GM23248 (cell line): ENCODE measurements around the gene USP48. TPM values are rescaled to one million over a fixed set of nuclear protein-coding genes. Genes with fewer than 3 reads are reported as not detected.

Experiments
- DNase-seq: peaks from one replicate; pipeline ENCODE4 v3.0.0-alpha.2; 2015
- H2AFZ ChIP-seq: fragments of 200-600 bp; sonication (generic); 2 replicates; pipeline ENCODE4 v1.6.1; 2016; ENCODE audit warnings: antibody characterized with exemption
- H3F3A ChIP-seq: fragments of 200-600 bp; sonication (generic); 2 replicates; pipeline ENCODE4 v1.6.1; 2016; ENCODE audit warnings: mild to moderate bottlenecking, antibody characterized with exemption, mixed run types; ENCODE audit not compliant: insufficient read depth
- H3K27ac ChIP-seq: fragments of 200-600 bp; sonication (generic); 2 replicates; pipeline ENCODE4 v1.5.1; 2016; ENCODE audit warnings: mild to moderate bottlenecking
- H3K27me3 ChIP-seq: fragments of 200-600 bp; sonication (generic); replicated peaks from 2 replicates; pipeline ENCODE4 v1.6.1; 2016; ENCODE audit warnings: mild to moderate bottlenecking; ENCODE audit not compliant: insufficient read depth
- H3K36me3 ChIP-seq: fragments of 200-600 bp; sonication (generic); 2 replicates; pipeline ENCODE4 v1.6.1; 2016; ENCODE audit warnings: low read depth, mild to moderate bottlenecking
- H3K4me1 ChIP-seq: fragments of 200-600 bp; sonication (generic); 2 replicates; pipeline ENCODE4 v1.6.1; 2016; ENCODE audit warnings: mild to moderate bottlenecking; ENCODE audit not compliant: insufficient read depth
- H3K4me2 ChIP-seq: fragments of 200-600 bp; sonication (generic); one replicate; pipeline ENCODE4 v1.6.1; 2016; ENCODE audit warnings: mild to moderate bottlenecking; ENCODE audit not compliant: unreplicated experiment
- H3K4me3 ChIP-seq: fragments of 200-600 bp; sonication (generic); 2 replicates; pipeline ENCODE4 v1.5.1; 2016; ENCODE audit warnings: mild to moderate bottlenecking
- H3K79me2 ChIP-seq: fragments of 200-600 bp; sonication (generic); 2 replicates; pipeline ENCODE4 v1.6.1; 2016; ENCODE audit warnings: mild to moderate bottlenecking; ENCODE audit not compliant: insufficient read depth
- H3K9ac ChIP-seq: fragments of 200-600 bp; sonication (generic); 2 replicates; pipeline ENCODE4 v1.6.1; 2016; ENCODE audit warnings: mild to moderate bottlenecking
- H3K9me2 ChIP-seq: fragments of 200-600 bp; sonication (generic); 2 replicates; pipeline ENCODE4 v1.6.1; 2016; ENCODE audit warnings: mixed run types, mild to moderate bottlenecking, moderate library complexity; ENCODE audit not compliant: insufficient read depth
- H3K9me3 ChIP-seq: fragments of 200-600 bp; sonication (generic); one replicate; pipeline ENCODE4 v1.6.1; 2017; ENCODE audit warnings: low read depth
- H4K20me1 ChIP-seq: fragments of 200-600 bp; sonication (generic); 2 replicates; pipeline ENCODE4 v1.6.0; 2016; ENCODE audit not compliant: insufficient read depth
- EZH2 ChIP-seq: fragments of 200-600 bp; sonication (generic); IDR thresholded peaks from 2 replicates; pipeline ENCODE4 v1.6.1; 2018; ENCODE audit warnings: antibody characterized with exemption, mild to moderate bottlenecking; ENCODE audit not compliant: insufficient read depth, poor library complexity, severe bottlenecking
- EZH2phosphoT487 ChIP-seq: fragments of 200-600 bp; sonication (generic); IDR thresholded peaks from 2 replicates; pipeline ENCODE4 v1.6.1; 2018; ENCODE audit warnings: antibody characterized with exemption, moderate library complexity, mild to moderate bottlenecking, low read depth; ENCODE audit not compliant: insufficient read depth
- WGBS, 2 experiments: methylation state at CpG; one replicate each; pipeline ENCODE4 v1.1.6; 2015 to 2017; ENCODE audit warnings: low lambda C conversion rate in 2 of 2, low coverage in 1 of 2; ENCODE audit errors: missing lambda C conversion rate in 2 of 2; 5-methylcytosine and 5-hydroxymethylcytosine counted together
- in situ Hi-C: fragments of 300-500 bp; cut with MboI; formaldehyde crosslinking; loops from 2 replicates; pipeline ENCODE4 v1.15.0; 2020
- polyA plus RNA-seq: library from polyadenylated mRNA; unstranded; fragments of >200 nt; fragmentation: Nextera tagmentation; extraction: Ambion mirVana; gene quantifications from 2 replicates; pipeline ENCODE4 v1.2.1, GENCODE V29; 2016
- total RNA-seq: library from RNA; depleted of rRNA; stranded (reverse); fragments of >200 nt; shearing (Covaris generic); gene quantifications from 2 replicates; pipeline ENCODE4 v1.2.3, GENCODE V29; 2014

USP48 gene
- total and polyA plus RNA-seq, 2 experiments from 2014 or later: 34.3 to 60.4 TPM

- in situ Hi-C loops: loop anchor here (10.0 kb wide), 1 partner anchor 430 kb away; no protein-coding TSS in a partner anchor
- Histone ChIP-seq H3K4me1 (peaks cover 12% of the 10 kb centered on the region), H3K4me2 (no peak overlapping the region), H3F3A (peaks cover 8% of the 10 kb centered on the region; the same call in 1 of the 2 replicates), H3K36me3 (no peaks in the 10 kb centered on the region), H3K9me3 (no peaks in the 10 kb centered on the region), H2AFZ (no peak overlapping the region), H3K9me2 (no peaks in the 10 kb centered on the region), H3K79me2 (no peaks in the 10 kb centered on the region), H3K9ac (no peak overlapping the region), H4K20me1 (no peaks in the 10 kb centered on the region), H3K4me3 (no peak overlapping the region), H3K27ac (no peak overlapping the region), H3K27me3 (peaks cover 16% of the 10 kb centered on the region)
- TF ChIP-seq EZH2phosphoT487: no peak
- no peak for TF ChIP-seq EZH2
- WGBS, 2 experiments: 80 to 81% methylated on average over 10 of the region's 10 CpGs
- DNase-seq: no peak
These were observed 118.0 kb downstream of the USP48 start for GRCh38 chr1:21664806-21665588.

- Histone ChIP-seq H3K27ac (no peak overlapping the region), H4K20me1 (no peaks in the 10 kb centered on the region), H3K27me3 (peaks cover 18% of the 10 kb centered on the region), H3F3A (peaks cover 8% of the 10 kb centered on the region; the same call in 1 of the 2 replicates), H3K79me2 (no peaks in the 10 kb centered on the region), H3K4me1 (peaks cover 6% of the 10 kb centered on the region), H3K4me2 (no peak overlapping the region), H3K4me3 (no peak overlapping the region), H2AFZ (no peak overlapping the region), H3K9ac (no peak overlapping the region), H3K9me3 (no peaks in the 10 kb centered on the region), H3K9me2 (no peaks in the 10 kb centered on the region), H3K36me3 (no peaks in the 10 kb centered on the region)
- DNase-seq: no peak
- in situ Hi-C loops: loop anchor here (10.0 kb wide), 1 partner anchor 429 kb away; no protein-coding TSS in a partner anchor
- 54 to 60% methylated on average over 16 of the region's 16 CpGs for WGBS, 2 experiments
- TF ChIP-seq EZH2phosphoT487 (no peak), EZH2 (no peak)
These were observed 118.8 kb downstream of the USP48 start for GRCh38 chr1:21663951-21664805.

GRCh38 chr1:21663248-21663950 is 119.5 kb downstream of the USP48 start:
- TF ChIP-seq EZH2 (no peak), EZH2phosphoT487 (no peak)

More at GRCh38 chr1:21663248-21663950, 119.5 kb downstream of the USP48 start:
- no peaks in the 10 kb centered on the region for H3K36me3 ChIP-seq
- no peaks in the 10 kb centered on the region for H3K79me2 ChIP-seq
- no peak overlapping the region for H3K4me2 ChIP-seq
- 40 to 49% methylated on average over 11 of the region's 11 CpGs for WGBS, 2 experiments
- H2AFZ ChIP-seq: no peak overlapping the region
- no peaks in the 10 kb centered on the region for H4K20me1 ChIP-seq
- no peak for DNase-seq
- no peak overlapping the region for H3K9ac ChIP-seq
- H3K4me3 ChIP-seq: no peak overlapping the region
- H3K9me3 ChIP-seq: no peaks in the 10 kb centered on the region
- peaks cover 6% of the 10 kb centered on the region for H3K4me1 ChIP-seq
- H3K27ac ChIP-seq: no peak overlapping the region
- H3K27me3 ChIP-seq: peaks cover 11% of the 10 kb centered on the region
- H3K9me2 ChIP-seq: no peaks in the 10 kb centered on the region
- in situ Hi-C loops: loop anchor here (10.0 kb wide), 1 partner anchor 429 kb away; no protein-coding TSS in a partner anchor
- H3F3A ChIP-seq: peaks cover 8% of the 10 kb centered on the region; the same call in 1 of the 2 replicates
